Smooth muscle cell (in vitro differentiated cells): ENCODE results near the gene CUL7. TPM values are rescaled to one million over a fixed set of nuclear protein-coding genes. Genes with fewer than 3 reads are reported as not detected.

Experiments
- DNase-seq: peaks from one replicate; lab custom pipeline; 2025; ENCODE audit not compliant: unreplicated experiment; lab: John Stamatoyannopoulos, UW
- H2AFZ ChIP-seq: fragments of 200-600 bp; sonication (generic); 2 replicates; pipeline ENCODE4 v1.6.0; 2016; ENCODE audit warnings: antibody characterized with exemption, low read depth, mild to moderate bottlenecking
- H3F3A ChIP-seq: fragments of 200-600 bp; sonication (generic); 2 replicates; pipeline ENCODE4 v1.6.0; 2017; ENCODE audit warnings: antibody characterized with exemption, low read depth
- H3K27ac ChIP-seq: fragments of 200-600 bp; sonication (generic); 2 replicates; pipeline ENCODE4 v1.5.1; 2016; ENCODE audit warnings: low read depth, mild to moderate bottlenecking
- H3K27me3 ChIP-seq: fragments of 200-600 bp; sonication (generic); 2 replicates; pipeline ENCODE4 v1.6.1; 2016; ENCODE audit warnings: low read depth, mild to moderate bottlenecking
- H3K36me3 ChIP-seq: fragments of 200-600 bp; sonication (generic); 2 replicates; pipeline ENCODE4 v1.5.1; 2016; ENCODE audit warnings: low read depth
- H3K4me1 ChIP-seq: fragments of 200-600 bp; sonication (generic); 2 replicates; pipeline ENCODE4 v1.5.1; 2016; ENCODE audit warnings: low read depth
- H3K4me2 ChIP-seq: fragments of 200-600 bp; sonication (generic); 2 replicates; pipeline ENCODE4 v1.6.0; 2016; ENCODE audit warnings: mild to moderate bottlenecking
- H3K4me3 ChIP-seq: fragments of 200-600 bp; sonication (generic); 2 replicates; pipeline ENCODE4 v1.5.1; 2016; ENCODE audit warnings: mild to moderate bottlenecking
- H3K79me2 ChIP-seq: fragments of 200-600 bp; sonication (generic); 2 replicates; pipeline ENCODE4 v1.6.0; 2016; ENCODE audit warnings: low read depth, mild to moderate bottlenecking
- H3K9ac ChIP-seq: fragments of 200-600 bp; sonication (generic); 2 replicates; pipeline ENCODE4 v1.6.0; 2016; ENCODE audit warnings: low read depth
- H3K9me3 ChIP-seq: fragments of 200-600 bp; sonication (generic); replicated peaks from 2 replicates; pipeline ENCODE4 v1.5.1; 2016; ENCODE audit warnings: low read depth
- H4K20me1 ChIP-seq: fragments of 200-600 bp; sonication (generic); 2 replicates; pipeline ENCODE4 v1.6.0; 2016; ENCODE audit warnings: low read depth
- CTCF ChIP-seq: fragments of 200-600 bp; sonication (generic); IDR thresholded peaks from 2 replicates; pipeline ENCODE4 v1.5.1; 2017; ENCODE audit warnings: borderline replicate concordance, mild to moderate bottlenecking, antibody characterized with exemption; ENCODE audit not compliant: insufficient read depth, poor library complexity, severe bottlenecking
- WGBS: methylation state at CpG from one replicate; pipeline ENCODE4 v1.1.7; 2016; ENCODE audit warnings: low lambda C conversion rate; 5-methylcytosine and 5-hydroxymethylcytosine counted together
- polyA plus RNA-seq: library from polyadenylated mRNA; unstranded; fragments of >200 nt; fragmentation: Nextera tagmentation; extraction: Ambion mirVana; gene quantifications from 2 replicates; pipeline ENCODE4 v1.2.1, GENCODE V29; 2016
- total RNA-seq: library from RNA; depleted of rRNA; stranded (reverse); fragments of >200 nt; gene quantifications from 2 replicates; pipeline ENCODE4 v1.2.3, GENCODE V29; 2014

The CUL7 gene
- total and polyA plus RNA-seq, 2 experiments from 2014 or later, result 36.9 to 49.6 TPM

- Histone ChIP-seq H3K4me1 (peaks cover 7% of the 10 kb centered on the region), H3K9me3 (no peaks in the 10 kb centered on the region), H3F3A (peaks cover 15% of the 10 kb centered on the region), H3K4me2 (no peak overlapping the region), H3K79me2 (peaks cover 5% of the 10 kb centered on the region), H3K9ac (no peak overlapping the region), H4K20me1 (no peaks in the 10 kb centered on the region), H2AFZ (no peak overlapping the region), H3K36me3 (no peaks in the 10 kb centered on the region), H3K27me3 (no peaks in the 10 kb centered on the region), H3K4me3 (no peak overlapping the region), H3K27ac (no peak overlapping the region)
- TF ChIP-seq CTCF, result peak; percentile 65
- WGBS, result 47% methylated on average over 6 of the region's 6 CpGs
- DNase-seq, result no peak
Observed at GRCh38 chr6:43070028-43070632, 16.5 kb upstream of the CUL7 start.

DNA sequence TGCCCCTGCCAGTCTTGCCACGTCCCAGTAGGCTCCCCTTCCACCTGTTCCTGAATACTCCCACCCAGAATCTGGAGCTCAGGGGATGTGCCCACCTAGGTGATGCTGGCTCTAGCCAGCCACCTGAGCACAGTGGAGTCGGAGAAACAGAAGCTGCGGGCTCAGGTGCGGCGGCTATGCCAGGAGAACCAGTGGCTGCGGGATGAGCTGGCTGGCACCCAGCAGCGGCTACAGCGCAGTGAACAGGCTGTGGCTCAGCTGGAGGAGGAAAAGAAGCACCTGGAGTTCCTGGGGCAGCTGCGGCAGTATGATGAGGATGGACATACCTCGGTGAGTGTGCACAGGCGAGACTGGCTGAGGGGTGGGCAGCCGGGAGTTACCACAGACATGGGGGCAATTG lies 9.2 kb upstream of the CUL7 start:
- WGBS, result 97% methylated on average over 12 of the region's 12 CpGs
- no peaks in the 10 kb centered on the region for H3K27me3 ChIP-seq
- no peak overlapping the region for H3K9ac ChIP-seq
- peaks cover 16% of the 10 kb centered on the region for H3K4me1 ChIP-seq
- no peak for TF ChIP-seq CTCF
- H2AFZ ChIP-seq, result no peak overlapping the region
- H3K79me2 ChIP-seq, result peaks cover 20% of the 10 kb centered on the region
- no peak for DNase-seq
- H4K20me1 ChIP-seq, result no peaks in the 10 kb centered on the region
- H3F3A ChIP-seq, result no peaks in the 10 kb centered on the region
- no peak overlapping the region for H3K27ac ChIP-seq
- no peaks in the 10 kb centered on the region for H3K9me3 ChIP-seq
- H3K4me2 ChIP-seq, result no peak overlapping the region
- H3K36me3 ChIP-seq, result no peaks in the 10 kb centered on the region
- H3K4me3 ChIP-seq, result no peak overlapping the region

GRCh38 chr6:43061861-43062260 lies 8.2 kb upstream of the CUL7 start:
- Histone ChIP-seq H3K27me3 (no peaks in the 10 kb centered on the region), H3F3A (no peaks in the 10 kb centered on the region), H4K20me1 (no peaks in the 10 kb centered on the region), H2AFZ (no peak overlapping the region), H3K4me2 (no peak overlapping the region), H3K27ac (no peak overlapping the region), H3K9me3 (no peaks in the 10 kb centered on the region), H3K36me3 (no peaks in the 10 kb centered on the region), H3K79me2 (peaks cover 22% of the 10 kb centered on the region), H3K4me3 (no peak overlapping the region), H3K4me1 (peaks cover 16% of the 10 kb centered on the region), H3K9ac (no peak overlapping the region)
- no peak for DNase-seq
- no peak for TF ChIP-seq CTCF
- 72% methylated on average over 2 of the region's 2 CpGs for WGBS
